GM12878 (cell line): ENCODE measurements around the gene XPO5. TPM values are rescaled to one million over a fixed set of nuclear protein-coding genes. Genes with fewer than 3 reads are reported as not detected.
A peak's percentile ranks its signal among the peaks of the same experiment; 100 is the strongest.

Experiments used
- BCL3 ChIP-seq: IDR thresholded peaks from 2 replicates; pipeline ENCODE4 v1.6.1; 2011; ENCODE audit warnings: borderline replicate concordance, low read depth, mild to moderate bottlenecking, moderate library complexity, low read length; ENCODE audit not compliant: insufficient read depth, poor library complexity, severe bottlenecking
- BHLHE40 ChIP-seq, 2 experiments: fragments of 450-650 bp in 1 of 2; IDR thresholded peaks; 2 replicates each; pipeline ENCODE4 v1.6.1; 2011 to 2017; ENCODE audit warnings: low read depth in 2 of 2, borderline replicate concordance in 1 of 2, improper control_type of control experiment in 1 of 2, low read length in 1 of 2, mild to moderate bottlenecking in 1 of 2
- GATAD2B ChIP-seq: fragments of 450-650 bp; conservative IDR thresholded peaks from 2 replicates; pipeline ENCODE4 v1.6.1; 2017; ENCODE audit warnings: low read depth, mild to moderate bottlenecking, moderate library complexity
- IRF5 ChIP-seq: fragments of 450-650 bp; IDR thresholded peaks from 2 replicates; pipeline ENCODE4 v1.6.1; 2017; ENCODE audit warnings: borderline replicate concordance
- TCF3 ChIP-seq: IDR thresholded peaks from 2 replicates; pipeline ENCODE4 v1.6.1; 2012; ENCODE audit warnings: low read depth, mild to moderate bottlenecking, low read length, borderline replicate concordance; ENCODE audit not compliant: insufficient read depth
- ZNF207 ChIP-seq: fragments of 450-650 bp; IDR thresholded peaks from 2 replicates; pipeline ENCODE4 v1.6.1; 2014; ENCODE audit warnings: antibody characterized with exemption, mild to moderate bottlenecking, borderline replicate concordance
- polyA plus RNA-seq, 11 experiments: library from polyadenylated mRNA; depleted of rRNA in 4 of 11; unstranded in 6 of 11; stranded (reverse) in 5 of 11; fragments of >200 nt; fragmentation: Nextera tagmentation in 4 of 11; fragmentation: Illumina TruSeq in 1 of 11; extraction: Ambion mirVana in 4 of 11; extraction: Trizol in 1 of 11; gene quantifications; 1 replicate in 1 of 11; 2 replicates in 10 of 11; pipeline versions ENCODE4 v1.2.1 to v1.2.3, GENCODE V29; 2011 to 2016; ENCODE audit warnings: inconsistent platforms in 2 of 11, missing spikeins in 2 of 11, low read depth in 1 of 11
- total RNA-seq, 4 experiments: library from RNA; depleted of rRNA in 3 of 4; stranded (reverse); fragments of >200 nt in 3 of 4; fragmentation: Illumina TruSeq in 1 of 4; extraction: Trizol in 1 of 4; gene quantifications; 2 replicates each; pipeline versions ENCODE4 v1.2.1 to v1.2.3, GENCODE V29; 2013 to 2021
- TF ChIP-seq, protein P1 (sequence below): IDR thresholded peaks from 2 replicates; pipeline ENCODE4 v1.6.1; 2011; ENCODE audit warnings: borderline replicate concordance, low read depth, mild to moderate bottlenecking, moderate library complexity, mixed read lengths, low read length; ENCODE audit not compliant: insufficient read depth; ENCODE audit errors: extremely low read length
- TF ChIP-seq, protein P2 (sequence below): fragments of 450-650 bp; conservative IDR thresholded peaks from 2 replicates; pipeline ENCODE4 v1.6.1; 2017; ENCODE audit warnings: mild to moderate bottlenecking, moderate library complexity

The XPO5 gene
- total and polyA plus RNA-seq, 10 of the 15 experiments (the other 5 are each of a cell fraction or from before 2014, with no cell fraction given), result 11.3 to 76.0 (median 41.6) TPM

DNA sequence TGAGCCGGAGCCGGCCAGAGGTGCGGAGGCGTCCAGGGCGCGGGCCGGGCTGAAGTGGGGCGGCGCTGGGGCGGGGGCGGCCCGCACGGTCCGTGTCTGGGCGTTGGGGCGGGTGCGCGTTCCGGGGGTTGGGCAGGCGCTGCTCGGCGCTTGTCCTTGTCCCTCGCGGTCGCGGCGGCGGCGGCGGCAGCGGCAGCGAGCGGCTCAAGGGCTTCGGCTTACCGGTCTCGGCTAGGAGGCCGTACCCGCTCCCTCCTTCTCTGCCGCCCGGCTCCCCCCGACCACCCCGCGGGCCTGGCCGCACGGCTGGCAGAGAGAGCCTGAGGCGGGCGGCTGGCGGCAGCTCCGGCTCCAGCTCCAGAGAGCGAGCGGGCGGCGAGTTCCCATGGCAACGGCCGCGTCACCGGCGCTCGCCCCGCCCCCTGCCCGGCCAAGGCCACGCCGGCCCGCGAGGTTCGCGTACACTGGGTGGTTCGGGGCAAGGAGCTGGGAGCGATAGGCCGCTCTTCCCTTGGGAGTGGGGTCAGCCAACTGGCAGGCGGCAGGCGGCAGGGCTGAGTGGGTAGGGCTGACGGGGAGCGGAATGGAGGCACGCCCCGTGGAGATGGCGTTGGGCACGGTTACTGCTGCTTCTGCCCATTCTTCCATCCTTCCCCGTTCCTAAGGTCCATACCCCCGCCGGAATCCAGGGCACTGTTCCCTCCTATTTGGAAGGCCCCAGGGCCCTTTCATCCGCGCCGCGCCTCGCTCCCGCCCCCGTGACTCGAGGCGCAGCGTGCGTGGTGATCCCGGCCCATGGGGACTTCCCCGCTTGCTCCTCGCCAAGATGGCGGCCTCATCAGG lies 65.6 kb downstream of the XPO5 start, which contains the start of gene LRRC73 (continued):
- TF ChIP-seq IRF5 (no peak), TCF3 (0 out of 2 replicates have a peak, but pooled peaks have one; percentile 9), BHLHE40 (IDR thresholded peaks at IDR 0.05; ENCODE audit: borderline replicate concordance in 1 of 2, low read depth in 2 of 2, low read length in 1 of 2) (peak in 1 of 2 experiments; percentile 43; a peak in 1 of 4 replicates), GATAD2B (peak; percentile 57; the same call in 1 of the 2 replicates), BCL3 (peak; percentile 50), ZNF207 (0 out of 2 replicates have a peak, but pooled peaks have one; percentile 35)
- TF ChIP-seq, protein P1, sequence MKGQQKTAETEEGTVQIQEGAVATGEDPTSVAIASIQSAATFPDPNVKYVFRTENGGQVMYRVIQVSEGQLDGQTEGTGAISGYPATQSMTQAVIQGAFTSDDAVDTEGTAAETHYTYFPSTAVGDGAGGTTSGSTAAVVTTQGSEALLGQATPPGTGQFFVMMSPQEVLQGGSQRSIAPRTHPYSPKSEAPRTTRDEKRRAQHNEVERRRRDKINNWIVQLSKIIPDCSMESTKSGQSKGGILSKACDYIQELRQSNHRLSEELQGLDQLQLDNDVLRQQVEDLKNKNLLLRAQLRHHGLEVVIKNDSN, result no peak
- TF ChIP-seq, protein P2, sequence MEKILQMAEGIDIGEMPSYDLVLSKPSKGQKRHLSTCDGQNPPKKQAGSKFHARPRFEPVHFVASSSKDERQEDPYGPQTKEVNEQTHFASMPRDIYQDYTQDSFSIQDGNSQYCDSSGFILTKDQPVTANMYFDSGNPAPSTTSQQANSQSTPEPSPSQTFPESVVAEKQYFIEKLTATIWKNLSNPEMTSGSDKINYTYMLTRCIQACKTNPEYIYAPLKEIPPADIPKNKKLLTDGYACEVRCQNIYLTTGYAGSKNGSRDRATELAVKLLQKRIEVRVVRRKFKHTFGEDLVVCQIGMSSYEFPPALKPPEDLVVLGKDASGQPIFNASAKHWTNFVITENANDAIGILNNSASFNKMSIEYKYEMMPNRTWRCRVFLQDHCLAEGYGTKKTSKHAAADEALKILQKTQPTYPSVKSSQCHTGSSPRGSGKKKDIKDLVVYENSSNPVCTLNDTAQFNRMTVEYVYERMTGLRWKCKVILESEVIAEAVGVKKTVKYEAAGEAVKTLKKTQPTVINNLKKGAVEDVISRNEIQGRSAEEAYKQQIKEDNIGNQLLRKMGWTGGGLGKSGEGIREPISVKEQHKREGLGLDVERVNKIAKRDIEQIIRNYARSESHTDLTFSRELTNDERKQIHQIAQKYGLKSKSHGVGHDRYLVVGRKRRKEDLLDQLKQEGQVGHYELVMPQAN, result peak; percentile 79
